Mesenchymal stem cell (in vitro differentiated cells and primary cell): ENCODE results near the gene TCF19.

Source experiments
- DNase-seq: peaks from one replicate; pipeline ENCODE4 v3.0.0-alpha.2; 2013
- H2AFZ ChIP-seq: one replicate; pipeline ENCODE4 v1.6.1; 2013; ENCODE audit warnings: low read depth, mild to moderate bottlenecking, control low read depth, inconsistent platforms, low read length, moderate library complexity
- H2AK5ac ChIP-seq: 2 replicates; pipeline ENCODE4 v1.6.1; 2013; ENCODE audit warnings: low read length, moderate library complexity, mild to moderate bottlenecking, inconsistent platforms; ENCODE audit not compliant: severe bottlenecking
- H2BK120ac ChIP-seq: one replicate; pipeline ENCODE4 v1.6.1; 2013; ENCODE audit warnings: low read depth, mild to moderate bottlenecking, inconsistent platforms, low read length, moderate library complexity
- H2BK12ac ChIP-seq, 2 experiments: one replicate each; pipeline ENCODE4 v1.6.1; 2013; ENCODE audit warnings: inconsistent platforms in 2 of 2, low read length in 2 of 2, mild to moderate bottlenecking in 2 of 2, moderate library complexity in 2 of 2, control low read depth in 1 of 2
- H2BK15ac ChIP-seq: one replicate; pipeline ENCODE4 v1.6.1; 2013; ENCODE audit warnings: mild to moderate bottlenecking, low read depth, inconsistent platforms; ENCODE audit not compliant: poor library complexity, severe bottlenecking
- H2BK5ac ChIP-seq: 2 replicates; pipeline ENCODE4 v1.6.1; 2013; ENCODE audit warnings: low read depth, mild to moderate bottlenecking, low read length, control low read depth, inconsistent platforms; ENCODE audit not compliant: poor library complexity, severe bottlenecking
- H3K14ac ChIP-seq, 2 experiments: one replicate each; pipeline ENCODE4 v1.6.1; 2013; ENCODE audit warnings: inconsistent platforms in 2 of 2, low read length in 2 of 2, control low read depth in 1 of 2, mild to moderate bottlenecking in 1 of 2, moderate library complexity in 1 of 2
- H3K18ac ChIP-seq, 2 experiments: one replicate each; pipeline ENCODE4 v1.6.1; 2013; ENCODE audit warnings: inconsistent platforms in 2 of 2, low read length in 2 of 2, control low read depth in 1 of 2, low read depth in 1 of 2, mild to moderate bottlenecking in 1 of 2
- H3K23ac ChIP-seq, 2 experiments: one replicate each; pipeline ENCODE4 v1.6.1; 2013; ENCODE audit warnings: inconsistent platforms in 2 of 2, low read length in 2 of 2, mild to moderate bottlenecking in 2 of 2, moderate library complexity in 2 of 2, control low read depth in 1 of 2
- H3K27ac ChIP-seq: 2 replicates; pipeline ENCODE4 v1.5.1; 2013; ENCODE audit warnings: mild to moderate bottlenecking, moderate library complexity, low read length, control low read depth, inconsistent platforms; ENCODE audit not compliant: poor library complexity, severe bottlenecking
- H3K27me3 ChIP-seq, 2 experiments: 2 replicates each; pipeline versions ENCODE4 v1.6.1 to v1.7.0; 2013; ENCODE audit warnings: low read length in 2 of 2, mild to moderate bottlenecking in 2 of 2, moderate library complexity in 2 of 2, control low read depth in 1 of 2, inconsistent platforms in 1 of 2; ENCODE audit not compliant: control insufficient read depth in 1 of 2, insufficient read depth in 1 of 2
- H3K36me3 ChIP-seq, 2 experiments: 2 replicates each; pipeline versions ENCODE4 v1.6.1 to v1.7.0; 2013; ENCODE audit warnings: low read length in 2 of 2, control low read depth in 1 of 2, inconsistent platforms in 1 of 2, low read depth in 1 of 2, mild to moderate bottlenecking in 1 of 2; ENCODE audit not compliant: insufficient read depth in 2 of 2, control insufficient read depth in 1 of 2
- H3K4ac ChIP-seq, 2 experiments: one replicate each; pipeline ENCODE4 v1.6.1; 2013; ENCODE audit warnings: inconsistent platforms in 2 of 2, low read length in 2 of 2, mild to moderate bottlenecking in 2 of 2, moderate library complexity in 2 of 2, control low read depth in 1 of 2, low read depth in 1 of 2
- H3K4me1 ChIP-seq: 2 replicates; pipeline ENCODE4 v1.6.1; 2013; ENCODE audit warnings: low read depth, low read length, control low read depth; ENCODE audit not compliant: control insufficient read depth, insufficient read depth
- H3K4me2 ChIP-seq: 2 replicates; pipeline ENCODE4 v1.6.1; 2013; ENCODE audit warnings: low read length, mild to moderate bottlenecking, inconsistent platforms; ENCODE audit not compliant: poor library complexity, severe bottlenecking
- H3K4me3 ChIP-seq, 2 experiments: 2 replicates each; pipeline versions ENCODE4 v1.5.1 to v1.7.0; 2013; ENCODE audit warnings: low read length in 2 of 2, mild to moderate bottlenecking in 2 of 2, control low read depth in 1 of 2, low read depth in 1 of 2; ENCODE audit not compliant: insufficient read depth in 1 of 2
- H3K79me1 ChIP-seq: replicated peaks from 2 replicates; pipeline ENCODE4 v1.6.1; 2013; ENCODE audit warnings: mild to moderate bottlenecking, control low read depth, low read length, inconsistent platforms; ENCODE audit not compliant: poor library complexity, severe bottlenecking
- H3K9ac ChIP-seq: 2 replicates; pipeline ENCODE4 v1.7.0; 2013; ENCODE audit warnings: mild to moderate bottlenecking, low read length, moderate library complexity
- H3K9me3 ChIP-seq: 2 replicates; pipeline ENCODE4 v1.7.0; 2013; ENCODE audit warnings: mild to moderate bottlenecking, low read length; ENCODE audit not compliant: control insufficient read depth
- H4K8ac ChIP-seq: one replicate; pipeline ENCODE4 v1.6.1; 2013; ENCODE audit warnings: inconsistent platforms, mild to moderate bottlenecking, low read length, moderate library complexity
- H4K91ac ChIP-seq: one replicate; pipeline ENCODE4 v1.6.1; 2013; ENCODE audit warnings: mild to moderate bottlenecking, low read length, inconsistent platforms
- WGBS: methylation state at CpG from one replicate; pipeline ENCODE4 v1.1.7; 2013; ENCODE audit warnings: mixed read lengths; 5-methylcytosine and 5-hydroxymethylcytosine counted together

The TCF19 gene

GRCh38 chr6:31144296-31144969 is 14.0 kb upstream of the TCF19 start:
- H2BK120ac ChIP-seq, result no peak overlapping the region
- H3K18ac ChIP-seq, result no peak overlapping the region
- H3K27me3 ChIP-seq, result peaks cover 0 to 2% of the 10 kb centered on the region in 2 experiments
- H4K91ac ChIP-seq, result no peak overlapping the region
- no peaks in the 10 kb centered on the region for H3K9me3 ChIP-seq
- H3K23ac ChIP-seq, result no peak overlapping the region
- H3K4ac ChIP-seq, result no peak overlapping the region
- H3K4me3 ChIP-seq, result no peak overlapping the region
- H3K4me1 ChIP-seq, result peaks cover 17% of the 10 kb centered on the region
- no peak for DNase-seq
- H2BK5ac ChIP-seq, result no peak overlapping the region
- no peak overlapping the region for H2BK15ac ChIP-seq
- 95% methylated on average over 18 of the region's 18 CpGs for WGBS
- H3K79me1 ChIP-seq, result no peaks in the 10 kb centered on the region
- H2AFZ ChIP-seq, result no peak overlapping the region
- no peak overlapping the region for H3K4me2 ChIP-seq
- H3K14ac ChIP-seq, result no peak overlapping the region
- no peak overlapping the region for H2BK12ac ChIP-seq
- H4K8ac ChIP-seq, result no peak overlapping the region
- H3K9ac ChIP-seq, result no peak overlapping the region
- H2AK5ac ChIP-seq, result no peak overlapping the region
- H3K27ac ChIP-seq, result no peak overlapping the region
- peaks cover 25 to 28% of the 10 kb centered on the region in 2 experiments for H3K36me3 ChIP-seq

DNA sequence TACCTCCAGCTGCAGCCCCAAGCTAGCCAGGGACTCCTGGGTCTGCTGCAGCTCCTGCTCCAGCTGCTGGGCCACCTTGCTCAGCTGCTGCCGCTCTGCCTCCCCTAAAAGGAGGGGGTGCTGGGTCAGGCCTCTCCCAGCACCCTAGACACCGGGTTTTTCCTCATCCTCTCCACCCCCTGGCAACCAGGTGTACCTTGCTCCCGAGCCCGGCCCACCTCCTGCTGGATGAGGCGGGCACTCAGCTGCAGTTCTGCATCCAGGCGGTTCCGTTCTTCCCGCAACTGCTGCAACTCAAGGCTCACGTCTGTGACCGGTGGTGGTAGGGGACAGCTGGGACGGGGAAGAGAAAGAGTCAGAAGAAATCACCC is 13.4 kb upstream of the TCF19 start:
- Histone ChIP-seq H2AFZ (no peak overlapping the region), H3K27ac (no peak overlapping the region), H2BK15ac (no peak overlapping the region), H2BK12ac (no peak overlapping the region), H3K4me1 (peaks cover 13% of the 10 kb centered on the region), H3K36me3 (peaks cover 31 to 32% of the 10 kb centered on the region in 2 experiments), H3K4me2 (no peak overlapping the region), H3K4ac (no peak overlapping the region), H2BK5ac (no peak overlapping the region), H3K9ac (no peak overlapping the region), H2AK5ac (no peak overlapping the region), H3K27me3 (no peaks in the 10 kb centered on the region), H3K14ac (no peak overlapping the region), H3K79me1 (no peaks in the 10 kb centered on the region), H4K8ac (no peak overlapping the region), H3K4me3 (no peak overlapping the region), H3K18ac (no peak overlapping the region), H4K91ac (no peak overlapping the region), H3K9me3 (no peaks in the 10 kb centered on the region), H3K23ac (no peak overlapping the region), H2BK120ac (no peak overlapping the region)
- DNase-seq, result no peak
- 73% methylated on average over 8 of the region's 11 CpGs for WGBS

- H3K23ac ChIP-seq, result no peak overlapping the region
- no peak overlapping the region for H2BK15ac ChIP-seq
- H4K8ac ChIP-seq, result no peak overlapping the region
- no peak overlapping the region for H2BK5ac ChIP-seq
- H2AFZ ChIP-seq, result no peak overlapping the region
- H3K9me3 ChIP-seq, result no peaks in the 10 kb centered on the region
- no peak for DNase-seq
- H3K14ac ChIP-seq, result no peak overlapping the region
- no peak overlapping the region for H3K4me3 ChIP-seq
- no peak overlapping the region for H2BK120ac ChIP-seq
- H3K4me1 ChIP-seq, result peaks cover 14% of the 10 kb centered on the region
- no peak overlapping the region for H3K4me2 ChIP-seq
- no peak overlapping the region for H2BK12ac ChIP-seq
- no peak overlapping the region for H3K4ac ChIP-seq
- no peaks in the 10 kb centered on the region for H3K79me1 ChIP-seq
- 92% methylated on average over 10 of the region's 10 CpGs for WGBS
- H3K18ac ChIP-seq, result no peak overlapping the region
- no peak overlapping the region for H4K91ac ChIP-seq
- no peak overlapping the region for H2AK5ac ChIP-seq
- H3K27me3 ChIP-seq, result no peaks in the 10 kb centered on the region
- no peak overlapping the region for H3K9ac ChIP-seq
- no peak overlapping the region for H3K27ac ChIP-seq
- H3K36me3 ChIP-seq, result peaks cover 35 to 37% of the 10 kb centered on the region in 2 experiments
Measured at GRCh38 chr6:31145386-31145785, 13.0 kb upstream of the TCF19 start.

DNA sequence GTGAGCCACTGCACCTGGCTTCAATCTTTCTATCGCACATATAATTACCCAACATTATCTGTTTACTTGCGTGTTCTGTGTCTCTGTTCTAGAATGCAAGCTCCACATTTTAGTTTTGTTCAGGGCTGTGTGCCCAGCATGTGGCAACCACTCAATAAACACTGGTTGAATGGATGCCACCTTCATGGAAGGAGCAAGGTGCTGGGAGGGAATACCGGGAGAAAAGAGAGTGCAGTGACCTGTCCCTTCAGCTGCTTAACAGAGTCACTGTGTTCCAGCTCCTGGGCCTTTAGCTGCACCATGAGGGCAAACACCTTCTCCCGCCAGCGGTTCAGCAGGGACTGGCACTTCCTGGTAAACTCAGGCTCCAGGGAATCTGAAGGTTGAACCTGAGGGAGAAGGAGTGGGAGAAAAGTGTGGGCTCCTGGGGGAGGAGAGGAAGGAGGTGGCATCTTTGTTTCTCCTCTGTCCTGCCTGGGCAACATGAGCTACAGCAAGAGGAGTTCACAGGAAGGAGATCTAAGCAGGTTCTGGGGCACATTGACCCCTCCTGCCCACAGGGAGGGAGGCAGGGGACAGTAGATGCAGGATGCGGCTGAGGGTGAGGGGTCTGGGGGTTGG is 8.5 kb upstream of the TCF19 start:
- H2AK5ac ChIP-seq, result no peak overlapping the region
- no peak overlapping the region for H3K27ac ChIP-seq
- H2BK15ac ChIP-seq, result no peak overlapping the region
- H3K79me1 ChIP-seq, result peaks cover 3% of the 10 kb centered on the region
- H3K9me3 ChIP-seq, result no peaks in the 10 kb centered on the region
- no peak overlapping the region for H3K18ac ChIP-seq
- WGBS, result 83% methylated on average over 6 of the region's 6 CpGs
- H3K14ac ChIP-seq, result no peak overlapping the region
- DNase-seq, result no peak
- no peak overlapping the region for H2BK12ac ChIP-seq
- H3K4me1 ChIP-seq, result peaks cover 12% of the 10 kb centered on the region
- H3K36me3 ChIP-seq, result peaks cover 41 to 44% of the 10 kb centered on the region in 2 experiments
- no peak overlapping the region for H2BK5ac ChIP-seq
- no peak overlapping the region for H4K8ac ChIP-seq
- no peak overlapping the region for H2BK120ac ChIP-seq
- no peak overlapping the region for H3K4ac ChIP-seq
- no peaks in the 10 kb centered on the region for H3K27me3 ChIP-seq
- no peak overlapping the region for H3K23ac ChIP-seq
- H3K4me2 ChIP-seq, result no peak overlapping the region
- H3K9ac ChIP-seq, result no peak overlapping the region
- no peak overlapping the region for H4K91ac ChIP-seq
- H2AFZ ChIP-seq, result no peak overlapping the region
- no peak overlapping the region for H3K4me3 ChIP-seq
